CD4-positive, alpha-beta T cell (primary cell): Measurements from ENCODE around the gene ELK4. TPM values are rescaled to one million over a fixed set of nuclear protein-coding genes. Genes with fewer than 3 reads are reported as not detected.

Experiments
- ATAC-seq: fragments of 200-7000 bp; cut with Tn5 transposase; one replicate; pipeline ENCODE4 v1.10.0; 2022; ENCODE audit warnings: mild to moderate bottlenecking; ENCODE audit not compliant: poor library complexity
- CTCF ChIA-PET: fragments of 350-600 bp; sonication (Branson Sonifier 250); formaldehyde crosslinking; loops from one replicate; lab custom pipeline; 2021; ENCODE audit warnings: antibody characterized with exemption, inconsistent platforms; lab: Charles Lee
- POLR2A ChIA-PET: fragments of 350-600 bp; sonication (Branson Sonifier 250); formaldehyde crosslinking; loops from one replicate; lab custom pipeline; 2021; ENCODE audit warnings: antibody characterized with exemption, inconsistent platforms; lab: Charles Lee
- DNase-seq, 14 experiments: peaks; one replicate each; pipeline ENCODE4 v3.0.0-alpha.2; 2013 to 2020; ENCODE audit warnings: mixed read lengths in 2 of 14
- H3K27ac ChIP-seq, 2 donors: one replicate each; pipeline versions ENCODE4 v1.5.1 to v1.7.0; 2013; ENCODE audit warnings: low read length in 2 of 2, low read depth in 1 of 2, mild to moderate bottlenecking in 1 of 2
- H3K27me3 ChIP-seq, 2 experiments: 1 replicate in 1 of 2; 2 replicates in 1 of 2; pipeline versions ENCODE4 v1.6.1 to v1.7.0; 2013; ENCODE audit warnings: low read length in 2 of 2, control low read depth in 1 of 2, mild to moderate bottlenecking in 1 of 2, moderate library complexity in 1 of 2; ENCODE audit not compliant: insufficient read depth in 2 of 2, control insufficient read depth in 1 of 2
- H3K36me3 ChIP-seq: one replicate; pipeline ENCODE4 v1.6.1; 2013; ENCODE audit warnings: low read length, control low read depth; ENCODE audit not compliant: insufficient read depth
- H3K4me1 ChIP-seq: one replicate; pipeline ENCODE4 v1.6.1; 2013; ENCODE audit warnings: low read length, control low read depth; ENCODE audit not compliant: insufficient read depth
- H3K4me3 ChIP-seq: one replicate; pipeline ENCODE4 v1.5.1; 2013; ENCODE audit warnings: mild to moderate bottlenecking, low read length, moderate library complexity
- H3K9me3 ChIP-seq, 2 experiments: 1 replicate in 1 of 2; 2 replicates in 1 of 2; pipeline versions ENCODE4 v1.6.1 to v1.7.0; 2013; ENCODE audit warnings: low read length in 2 of 2, mild to moderate bottlenecking in 2 of 2, control low read depth in 1 of 2, moderate library complexity in 1 of 2; ENCODE audit not compliant: control insufficient read depth in 1 of 2, insufficient read depth in 1 of 2
- H3K27ac Mint-ChIP-seq: one replicate; pipeline ENCODE4 v1.8.0; 2020; ENCODE audit warnings: mixed read lengths
- H3K27me3 Mint-ChIP-seq: one replicate; pipeline ENCODE4 v1.8.0; 2021; ENCODE audit warnings: mixed read lengths
- H3K36me3 Mint-ChIP-seq: one replicate; pipeline ENCODE4 v1.8.0; 2021; ENCODE audit warnings: low read depth, mixed read lengths
- H3K4me1 Mint-ChIP-seq: one replicate; pipeline ENCODE4 v1.8.0; 2021; ENCODE audit warnings: low read depth, mixed read lengths
- H3K4me3 Mint-ChIP-seq: one replicate; pipeline ENCODE4 v1.8.0; 2020; ENCODE audit warnings: mild to moderate bottlenecking, mixed read lengths
- H3K9me3 Mint-ChIP-seq: one replicate; pipeline ENCODE4 v1.8.0; 2020; ENCODE audit warnings: mixed read lengths
- intact Hi-C, 2 experiments: fragments of 100-400 bp; cut with DNase I in 1 of 2; cut with micrococcal nuclease in 1 of 2; formaldehyde crosslinking; loops; one replicate each; pipeline versions ENCODE4 v1.15.1 to v1.9.0; 2023 to 2025; cut with DNase I, micrococcal nuclease
- total RNA-seq, 174 experiments: library from RNA in 2 of 174; stranded (reverse) in 2 of 174; gene quantifications; one replicate each; pipeline ENCODE4 v1.2.3 and lab custom pipeline; 2021 to 2026
- TF ChIP-seq, protein P1 (sequence below): fragments of 200-600 bp; IDR thresholded peaks from one replicate; pipeline ENCODE4 v1.8.0; 2022; ENCODE audit warnings: antibody characterized with exemption, mild to moderate bottlenecking

The ELK4 gene
- total RNA-seq, 2 experiments from 2014 or later = 145 to 154 TPM

DNA sequence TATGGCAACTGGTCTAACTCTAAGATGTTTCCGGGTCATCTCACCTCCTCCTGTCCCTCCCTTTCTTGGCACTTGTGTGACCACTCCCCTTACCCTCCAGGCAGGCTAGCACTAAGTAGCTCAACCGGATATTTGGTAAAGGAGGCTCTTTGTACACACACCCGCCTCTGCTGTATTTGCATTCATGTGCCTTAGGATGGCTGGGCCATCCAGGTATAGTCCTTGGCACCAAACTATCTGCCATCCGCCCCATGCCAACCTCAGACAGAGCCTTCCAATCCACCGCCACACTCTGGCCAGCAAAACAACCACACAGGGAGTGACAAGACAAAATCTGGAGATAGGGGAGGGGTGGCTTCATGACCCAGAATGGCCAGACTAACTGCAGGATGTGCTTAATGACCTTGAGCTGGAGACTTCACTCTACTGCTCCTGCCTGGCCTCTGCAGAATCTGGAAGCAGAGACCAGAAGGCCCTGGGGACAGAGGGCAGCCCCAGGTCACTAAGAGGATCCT is 67.8 kb downstream of the ELK4 start:
- DNase-seq (peak in 1 of 14 experiments; percentile 11), ATAC-seq (no peak)
- no peak overlapping the region for H3K27ac ChIP-seq
- POLR2A ChIA-PET = interaction anchor here (0.7 kb wide), 1 partner anchor 28 kb away, joined by 3 read pairs; no protein-coding TSS in a partner anchor
- TF ChIP-seq, protein P1, sequence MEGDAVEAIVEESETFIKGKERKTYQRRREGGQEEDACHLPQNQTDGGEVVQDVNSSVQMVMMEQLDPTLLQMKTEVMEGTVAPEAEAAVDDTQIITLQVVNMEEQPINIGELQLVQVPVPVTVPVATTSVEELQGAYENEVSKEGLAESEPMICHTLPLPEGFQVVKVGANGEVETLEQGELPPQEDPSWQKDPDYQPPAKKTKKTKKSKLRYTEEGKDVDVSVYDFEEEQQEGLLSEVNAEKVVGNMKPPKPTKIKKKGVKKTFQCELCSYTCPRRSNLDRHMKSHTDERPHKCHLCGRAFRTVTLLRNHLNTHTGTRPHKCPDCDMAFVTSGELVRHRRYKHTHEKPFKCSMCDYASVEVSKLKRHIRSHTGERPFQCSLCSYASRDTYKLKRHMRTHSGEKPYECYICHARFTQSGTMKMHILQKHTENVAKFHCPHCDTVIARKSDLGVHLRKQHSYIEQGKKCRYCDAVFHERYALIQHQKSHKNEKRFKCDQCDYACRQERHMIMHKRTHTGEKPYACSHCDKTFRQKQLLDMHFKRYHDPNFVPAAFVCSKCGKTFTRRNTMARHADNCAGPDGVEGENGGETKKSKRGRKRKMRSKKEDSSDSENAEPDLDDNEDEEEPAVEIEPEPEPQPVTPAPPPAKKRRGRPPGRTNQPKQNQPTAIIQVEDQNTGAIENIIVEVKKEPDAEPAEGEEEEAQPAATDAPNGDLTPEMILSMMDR = no peak
- H3K36me3 ChIP-seq = no peaks in the 10 kb centered on the region
- intact Hi-C loops = no loop called here
- no peak overlapping the region for H3K4me3 ChIP-seq
- no peak overlapping the region for H3K27ac Mint-ChIP-seq
- H3K4me1 ChIP-seq = peaks cover 6% of the 10 kb centered on the region
- H3K9me3 ChIP-seq = peaks cover 4 to 10% of the 10 kb centered on the region in 2 experiments
- no peak overlapping the region for H3K4me3 Mint-ChIP-seq
- peaks cover 83% of the 10 kb centered on the region for H3K27me3 Mint-ChIP-seq
- H3K36me3 Mint-ChIP-seq = no peaks in the 10 kb centered on the region
- H3K4me1 Mint-ChIP-seq = no peaks in the 10 kb centered on the region
- peaks cover 9% of the 10 kb centered on the region for H3K9me3 Mint-ChIP-seq
- CTCF ChIA-PET = no interaction called here
- peaks cover 27 to 41% of the 10 kb centered on the region in 2 experiments for H3K27me3 ChIP-seq

DNA sequence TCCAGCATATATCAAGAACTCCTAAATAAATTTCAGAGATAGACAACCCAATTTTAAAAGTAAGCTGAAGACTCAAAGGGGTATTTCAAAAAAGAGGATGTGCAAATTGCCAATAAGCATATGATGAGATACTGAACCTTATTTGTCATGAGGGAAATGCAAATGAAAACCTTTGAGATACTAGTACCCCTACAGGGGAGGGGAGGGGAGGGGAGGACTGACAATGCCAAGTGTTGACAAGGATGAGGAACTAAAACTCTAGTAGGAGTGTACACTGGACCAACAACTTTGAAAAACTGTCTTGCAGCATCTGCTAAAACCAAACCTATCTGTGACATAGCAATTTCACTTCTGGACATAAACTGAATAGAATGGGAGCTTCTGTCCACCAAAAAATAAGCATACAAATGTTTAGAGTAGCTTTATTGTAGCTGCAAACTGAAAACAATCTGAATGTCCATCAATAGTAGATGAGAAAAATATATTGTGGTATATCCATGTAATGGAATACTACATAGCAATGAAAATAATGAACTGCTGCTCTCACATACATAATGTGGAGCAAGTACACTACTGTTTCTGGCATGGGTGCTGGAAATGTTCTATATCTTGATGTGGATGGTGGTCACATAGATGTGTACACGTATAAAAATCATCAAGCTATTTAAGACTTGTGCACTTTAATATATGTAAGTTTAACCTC is 70.2 kb downstream of the ELK4 start:
- Histone ChIP-seq H3K9me3 (peaks cover 4 to 10% of the 10 kb centered on the region in 2 experiments), H3K36me3 (no peaks in the 10 kb centered on the region), H3K27me3 (peaks cover 10 to 34% of the 10 kb centered on the region in 2 experiments), H3K4me3 (no peak overlapping the region), H3K4me1 (no peaks in the 10 kb centered on the region), H3K27ac (no peak overlapping the region)
- peaks cover 83% of the 10 kb centered on the region for H3K27me3 Mint-ChIP-seq
- H3K4me3 Mint-ChIP-seq = no peak overlapping the region
- H3K9me3 Mint-ChIP-seq = peaks cover 10% of the 10 kb centered on the region
- CTCF ChIA-PET = no interaction called here
- TF ChIP-seq, protein P1 = no peak
- POLR2A ChIA-PET = interaction anchor here (0.7 kb wide), 1 partner anchor 8 kb away, joined by 5 read pairs; no protein-coding TSS in a partner anchor
- no peak overlapping the region for H3K27ac Mint-ChIP-seq
- no peaks in the 10 kb centered on the region for H3K4me1 Mint-ChIP-seq
- intact Hi-C loops = no loop called here
- no peaks in the 10 kb centered on the region for H3K36me3 Mint-ChIP-seq
- no peak for DNase-seq
- no peak for ATAC-seq

Other genes starting within 250 kb of the ELK4 start
- not detected for gene LEMD1, start 210.0 kb downstream of the ELK4 start, total RNA-seq
- gene BLACAT1, start 176.0 kb downstream of the ELK4 start, total RNA-seq = not detected
- gene CDK18, start 127.3 kb downstream of the ELK4 start, total RNA-seq = 1 to 10 TPM; 1.6 to 2.7 TPM
- under 1 TPM in 1 of 2 experiments, not detected in 1; 0.11 TPM for gene SLC45A3, start 48.5 kb upstream of the ELK4 start, total RNA-seq
- 10 to 100 TPM; 80.6 to 84.7 TPM for gene NUCKS1, start 118.2 kb upstream of the ELK4 start, total RNA-seq
- 10 to 100 TPM; 11.7 to 11.8 TPM for gene RAB29, start 143.5 kb upstream of the ELK4 start, total RNA-seq
- 10 to 100 TPM; 23.8 to 26.4 TPM for gene SLC41A1, start 181.2 kb upstream of the ELK4 start, total RNA-seq
- gene PM20D1, start 218.1 kb upstream of the ELK4 start, total RNA-seq = 1 to 10 TPM; 1.2 to 1.4 TPM